GM19467 (cell line): Measurements from ENCODE around the gene CCDC57.
"Not testable (repeated sequence)": the region's sequence is repeated elsewhere in the genome, so short reads cannot be mapped to it uniquely, and the experiment has no call there.

Experiments used
- ATAC-seq: cut with Tn5 transposase; IDR thresholded peaks from one replicate; pipeline ENCODE4 v1.9.1; 2021; ENCODE audit warnings: mild to moderate bottlenecking, moderate library complexity; ENCODE audit not compliant: unreplicated experiment

The CCDC57 gene

GRCh38 chr17:82226146-82226808 lies 13.6 kb upstream of the CCDC57 start:
- no peak for ATAC-seq

GRCh38 chr17:82225368-82226029 lies 12.9 kb upstream of the CCDC57 start:
- no peak for ATAC-seq

GRCh38 chr17:82224666-82225065 lies 12.0 kb upstream of the CCDC57 start:
- ATAC-seq, result no peak

- ATAC-seq, result no peak
Measured at GRCh38 chr17:82223517-82223916, 10.9 kb upstream of the CCDC57 start.

- ATAC-seq, result no peak
Measured at GRCh38 chr17:82222816-82223215, 10.2 kb upstream of the CCDC57 start.

GRCh38 chr17:82221341-82221902 lies 8.8 kb upstream of the CCDC57 start:
- ATAC-seq, result no peak

- ATAC-seq, result no peak
Measured at GRCh38 chr17:82219753-82220709, 7.4 kb upstream of the CCDC57 start.

GRCh38 chr17:82219083-82219482 lies 6.4 kb upstream of the CCDC57 start:
- ATAC-seq, result no peak

GRCh38 chr17:82218349-82219075 lies 5.9 kb upstream of the CCDC57 start:
- no peak for ATAC-seq

GRCh38 chr17:82217530-82218204 lies 5.0 kb upstream of the CCDC57 start:
- no peak for ATAC-seq

- ATAC-seq, result no peak
Measured at GRCh38 chr17:82217120-82217529, 4.5 kb upstream of the CCDC57 start.

- peak; percentile 46 for ATAC-seq
Measured at GRCh38 chr17:82216301-82217119, 3.9 kb upstream of the CCDC57 start.

GRCh38 chr17:82215972-82216300 lies 3.3 kb upstream of the CCDC57 start:
- no peak for ATAC-seq

GRCh38 chr17:82215095-82215971 lies 2.7 kb upstream of the CCDC57 start:
- no peak for ATAC-seq

GRCh38 chr17:82214012-82214628 lies 1.5 kb upstream of the CCDC57 start:
- no peak for ATAC-seq

GRCh38 chr17:82213251-82214011 lies 789 bp upstream of the CCDC57 start:
- no peak for ATAC-seq

- not testable (repeated sequence) for ATAC-seq
Measured at GRCh38 chr17:82210655-82211054, 2.0 kb downstream of the CCDC57 start.
